ENCODE measurements around the gene MAD2L1. TPM values are rescaled to one million over a fixed set of nuclear protein-coding genes. Genes with fewer than 3 reads are reported as not detected.
"Not testable (repeated sequence)": the region's sequence is repeated elsewhere in the genome, so short reads cannot be mapped to it uniquely, and the experiment has no call there.

MAD2L1 gene
- total RNA-seq, 1 donor from 2014 or later: 37.4 TPM

- Mint-ChIP-seq H3K27ac (no peak overlapping the region), H3K4me1 (ENCODE audit: unreplicated experiment) (peaks cover 11% of the 10 kb centered on the region), H3K9me3 (no peaks in the 10 kb centered on the region), H3K4me3 (no peak overlapping the region), H3K36me3 (no peaks in the 10 kb centered on the region), H3K27me3 (no peaks in the 10 kb centered on the region)
- DNase-seq (ENCODE audit: extremely low spot score, unreplicated experiment): no peak
- TF ChIP-seq CTCF (conservative IDR thresholded peaks at IDR 0.05): no peak
Observed at GRCh38 chr4:120070196-120070595, 3.5 kb upstream of the MAD2L1 start.

GRCh38 chr4:120065974-120066516 lies 603 bp downstream of the MAD2L1 start:
- H3K4me3 Mint-ChIP-seq: peak overlapping the region; percentile 99
- DNase-seq (ENCODE audit: extremely low spot score, unreplicated experiment): no peak
- no peaks in the 10 kb centered on the region for H3K9me3 Mint-ChIP-seq
- H3K36me3 Mint-ChIP-seq: peaks cover 5% of the 10 kb centered on the region
- no peak for TF ChIP-seq CTCF (conservative IDR thresholded peaks at IDR 0.05)
- H3K27ac Mint-ChIP-seq: peak overlapping the region; percentile 97
- H3K27me3 Mint-ChIP-seq: no peaks in the 10 kb centered on the region
- peaks cover 39% of the 10 kb centered on the region for H3K4me1 Mint-ChIP-seq (ENCODE audit: unreplicated experiment)

- Mint-ChIP-seq H3K27ac (no peak overlapping the region), H3K4me1 (ENCODE audit: unreplicated experiment) (peaks cover 39% of the 10 kb centered on the region), H3K4me3 (peak overlapping the region; percentile 73)
Observed at GRCh38 chr4:120064887-120065286, 1.8 kb downstream of the MAD2L1 start.

DNA sequence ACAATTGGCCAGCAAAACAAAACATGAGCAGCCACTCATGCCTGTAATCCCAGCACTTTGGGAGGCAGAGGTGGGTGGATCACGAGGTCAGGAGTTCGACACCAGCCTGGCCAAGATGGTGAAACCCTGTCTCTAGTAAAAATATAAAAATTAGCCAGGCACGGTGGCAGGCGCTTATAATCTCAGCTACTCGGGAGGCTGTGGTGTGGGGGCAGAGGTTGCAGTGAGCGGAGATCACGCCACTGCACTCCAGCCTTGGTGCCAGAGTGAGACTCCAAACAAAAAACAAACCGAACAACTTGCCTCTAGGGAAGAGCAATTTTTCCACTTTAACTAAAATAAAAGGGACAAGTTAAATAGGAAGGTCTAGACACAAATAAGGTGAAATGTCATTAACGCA lies 2.9 kb downstream of the MAD2L1 start:
- not testable (repeated sequence) for DNase-seq (ENCODE audit: extremely low spot score, unreplicated experiment); H3K27me3 Mint-ChIP-seq; H3K9me3 Mint-ChIP-seq; H3K27ac Mint-ChIP-seq
- H3K4me3 Mint-ChIP-seq: peak overlapping the region; percentile 42
- H3K36me3 Mint-ChIP-seq: peaks cover 18% of the 10 kb centered on the region
- H3K4me1 Mint-ChIP-seq (ENCODE audit: unreplicated experiment): peaks cover 39% of the 10 kb centered on the region

More at GRCh38 chr4:120064887-120065286, 1.8 kb downstream of the MAD2L1 start:
- Mint-ChIP-seq H3K36me3 (peaks cover 7% of the 10 kb centered on the region), H3K9me3 (no peaks in the 10 kb centered on the region), H3K27me3 (no peaks in the 10 kb centered on the region)
- TF ChIP-seq CTCF (conservative IDR thresholded peaks at IDR 0.05): no peak
- DNase-seq (ENCODE audit: extremely low spot score, unreplicated experiment): no peak

- Mint-ChIP-seq H3K27ac (no peak overlapping the region), H3K4me1 (ENCODE audit: unreplicated experiment) (peaks cover 38% of the 10 kb centered on the region), H3K4me3 (peak overlapping the region; percentile 6), H3K9me3 (no peaks in the 10 kb centered on the region), H3K27me3 (no peaks in the 10 kb centered on the region), H3K36me3 (peaks cover 19% of the 10 kb centered on the region)
- TF ChIP-seq CTCF (conservative IDR thresholded peaks at IDR 0.05): no peak
- no peak for DNase-seq (ENCODE audit: extremely low spot score, unreplicated experiment)
Observed at GRCh38 chr4:120062663-120063195, 3.9 kb downstream of the MAD2L1 start.

GRCh38 chr4:120059036-120059435 lies 7.6 kb downstream of the MAD2L1 start:
- H3K27ac Mint-ChIP-seq: no peak overlapping the region
- no peaks in the 10 kb centered on the region for H3K27me3 Mint-ChIP-seq
- peaks cover 34% of the 10 kb centered on the region for H3K4me1 Mint-ChIP-seq (ENCODE audit: unreplicated experiment)
- H3K4me3 Mint-ChIP-seq: no peak overlapping the region
- TF ChIP-seq CTCF (conservative IDR thresholded peaks at IDR 0.05): no peak
- H3K36me3 Mint-ChIP-seq: peaks cover 19% of the 10 kb centered on the region
- H3K9me3 Mint-ChIP-seq: no peaks in the 10 kb centered on the region
- no peak for DNase-seq (ENCODE audit: extremely low spot score, unreplicated experiment)
